ENCODE results near the gene BCL2L1.

The BCL2L1 gene

DNA sequence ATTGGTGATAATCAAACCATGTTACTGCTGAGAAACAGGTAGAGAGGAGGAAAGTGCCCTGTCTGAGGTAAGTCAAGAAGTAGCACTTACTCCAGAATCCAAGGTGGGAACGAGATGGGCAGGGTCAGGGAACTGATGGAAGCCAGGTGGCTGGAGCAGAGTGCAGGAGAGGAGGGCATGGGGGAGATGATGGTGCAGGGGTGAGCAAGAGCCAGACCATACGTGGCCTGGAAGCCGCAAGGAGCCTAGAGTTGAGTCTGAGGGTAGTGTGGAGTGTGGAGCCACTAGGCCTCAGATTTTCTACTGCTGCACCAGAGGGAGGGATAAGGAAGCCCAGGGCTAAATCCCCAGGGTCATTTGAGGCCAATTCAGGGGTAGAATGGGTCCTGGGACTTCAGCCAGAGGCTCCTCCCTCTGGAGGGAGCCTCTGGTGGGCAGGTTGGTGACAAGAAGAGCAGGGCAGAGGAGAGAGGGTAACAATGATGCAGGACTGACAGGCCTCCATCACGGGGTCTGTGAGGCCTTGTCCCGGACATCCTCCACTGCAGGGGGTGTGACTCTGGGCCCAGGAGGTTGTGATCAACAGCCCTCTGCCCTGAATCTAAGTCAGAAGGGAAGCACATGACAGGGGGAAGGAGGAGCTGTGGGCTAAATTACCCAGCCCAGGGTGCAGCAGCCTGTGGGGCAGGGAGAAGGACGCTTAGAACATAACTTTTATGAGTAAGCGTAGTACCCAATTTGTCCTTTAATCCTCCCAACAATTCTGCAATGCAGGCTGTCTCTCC is 56.2 kb downstream of the BCL2L1 start:
- no peak for DNase-seq (ENCODE audit: extremely low read depth, insufficient read length)
- Histone ChIP-seq H3K27me3 (replicated peaks; ENCODE audit: control insufficient read depth, insufficient read depth, low read length) (no peaks in the 10 kb centered on the region), H3K36me3 (ENCODE audit: control insufficient read depth, insufficient read depth, low read length) (peaks cover 20% of the 10 kb centered on the region), H3K4me3 (replicated peaks; ENCODE audit: low read depth, low read length) (no peak overlapping the region)
- TF ChIP-seq, protein P1, sequence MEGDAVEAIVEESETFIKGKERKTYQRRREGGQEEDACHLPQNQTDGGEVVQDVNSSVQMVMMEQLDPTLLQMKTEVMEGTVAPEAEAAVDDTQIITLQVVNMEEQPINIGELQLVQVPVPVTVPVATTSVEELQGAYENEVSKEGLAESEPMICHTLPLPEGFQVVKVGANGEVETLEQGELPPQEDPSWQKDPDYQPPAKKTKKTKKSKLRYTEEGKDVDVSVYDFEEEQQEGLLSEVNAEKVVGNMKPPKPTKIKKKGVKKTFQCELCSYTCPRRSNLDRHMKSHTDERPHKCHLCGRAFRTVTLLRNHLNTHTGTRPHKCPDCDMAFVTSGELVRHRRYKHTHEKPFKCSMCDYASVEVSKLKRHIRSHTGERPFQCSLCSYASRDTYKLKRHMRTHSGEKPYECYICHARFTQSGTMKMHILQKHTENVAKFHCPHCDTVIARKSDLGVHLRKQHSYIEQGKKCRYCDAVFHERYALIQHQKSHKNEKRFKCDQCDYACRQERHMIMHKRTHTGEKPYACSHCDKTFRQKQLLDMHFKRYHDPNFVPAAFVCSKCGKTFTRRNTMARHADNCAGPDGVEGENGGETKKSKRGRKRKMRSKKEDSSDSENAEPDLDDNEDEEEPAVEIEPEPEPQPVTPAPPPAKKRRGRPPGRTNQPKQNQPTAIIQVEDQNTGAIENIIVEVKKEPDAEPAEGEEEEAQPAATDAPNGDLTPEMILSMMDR (IDR thresholded peaks at IDR 0.05; ENCODE audit: insufficient read depth, low read length, poor library complexity, severe bottlenecking): no peak

DNA sequence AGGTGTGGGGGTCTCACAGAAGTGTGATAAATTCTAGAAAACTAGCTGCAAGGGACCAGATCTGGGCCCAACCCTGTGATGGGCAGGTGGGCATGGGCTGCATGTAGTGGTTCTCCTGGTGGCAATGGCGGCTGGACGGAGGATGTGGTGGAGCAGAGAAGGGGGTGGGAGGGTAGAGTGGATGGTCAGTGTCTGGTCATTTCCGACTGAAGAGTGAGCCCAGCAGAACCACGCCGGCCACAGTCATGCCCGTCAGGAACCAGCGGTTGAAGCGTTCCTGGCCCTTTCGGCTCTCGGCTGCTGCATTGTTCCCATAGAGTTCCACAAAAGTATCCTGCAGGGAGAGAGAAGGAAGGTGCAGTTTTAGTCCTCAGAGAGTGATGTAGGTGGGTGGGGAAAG is 56.9 kb downstream of the BCL2L1 start:
- H3K27me3 ChIP-seq (replicated peaks; ENCODE audit: control insufficient read depth, insufficient read depth, low read length): no peaks in the 10 kb centered on the region
- no peak overlapping the region for H3K4me3 ChIP-seq (replicated peaks; ENCODE audit: low read depth, low read length)
- DNase-seq (ENCODE audit: extremely low read depth, insufficient read length): no peak
- TF ChIP-seq, protein P1 (IDR thresholded peaks at IDR 0.05; ENCODE audit: insufficient read depth, low read length, poor library complexity, severe bottlenecking): no peak
- peaks cover 19% of the 10 kb centered on the region for H3K36me3 ChIP-seq (ENCODE audit: control insufficient read depth, insufficient read depth, low read length)

- Histone ChIP-seq H3K36me3 (ENCODE audit: control insufficient read depth, insufficient read depth, low read length) (peaks cover 15% of the 10 kb centered on the region), H3K27me3 (replicated peaks; ENCODE audit: control insufficient read depth, insufficient read depth, low read length) (no peaks in the 10 kb centered on the region), H3K4me3 (replicated peaks; ENCODE audit: low read depth, low read length) (no peak overlapping the region)
- TF ChIP-seq, protein P1 (IDR thresholded peaks at IDR 0.05; ENCODE audit: insufficient read depth, low read length, poor library complexity, severe bottlenecking): no peak
- DNase-seq (ENCODE audit: extremely low read depth, insufficient read length): no peak
Measured at GRCh38 chr20:31664696-31665354, 57.8 kb downstream of the BCL2L1 start.

DNA sequence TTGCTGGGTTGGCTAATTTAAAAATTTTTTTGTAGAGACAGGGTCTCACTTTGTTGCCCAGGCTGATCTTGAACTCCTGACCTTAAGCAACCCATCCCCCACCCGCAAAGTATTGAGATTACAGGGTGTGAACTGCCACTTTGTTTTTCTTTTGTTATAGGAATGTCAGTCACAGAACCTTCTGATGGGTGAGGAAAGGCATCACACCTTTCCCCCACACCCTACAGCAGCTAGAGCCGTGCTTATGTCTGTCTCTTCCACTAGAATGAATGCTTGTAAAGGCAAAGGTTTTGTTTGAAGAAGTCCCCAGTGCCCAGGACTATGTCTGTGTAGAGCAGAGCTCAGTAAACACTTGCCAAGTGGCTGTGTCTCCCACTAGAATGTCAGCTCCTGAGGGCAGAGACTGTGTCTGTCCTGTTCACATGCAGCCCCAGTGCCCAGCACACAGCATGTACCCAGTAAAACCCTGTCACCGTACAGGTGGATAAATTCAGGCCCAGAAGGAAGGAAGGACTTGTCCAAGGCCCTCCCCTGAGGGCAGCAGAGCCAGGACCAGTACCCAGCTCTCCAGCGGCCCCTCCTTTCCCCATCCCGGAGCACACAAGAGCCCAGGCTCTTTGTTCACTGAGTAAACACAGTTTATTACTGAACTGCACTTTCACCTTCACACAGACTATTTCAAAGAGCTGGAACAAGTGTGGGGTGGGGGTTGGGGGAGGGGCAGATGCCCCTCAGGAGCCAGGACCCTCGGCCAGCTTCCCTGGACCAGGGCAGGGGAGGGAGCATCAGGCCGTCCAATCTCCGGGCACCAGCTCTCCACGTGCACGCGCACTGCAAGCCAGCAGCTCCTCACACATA is 58.6 kb downstream of the BCL2L1 start:
- Histone ChIP-seq H3K36me3 (ENCODE audit: control insufficient read depth, insufficient read depth, low read length) (peaks cover 15% of the 10 kb centered on the region), H3K27me3 (replicated peaks; ENCODE audit: control insufficient read depth, insufficient read depth, low read length) (no peaks in the 10 kb centered on the region), H3K4me3 (replicated peaks; ENCODE audit: low read depth, low read length) (no peak overlapping the region)
- TF ChIP-seq, protein P1 (IDR thresholded peaks at IDR 0.05; ENCODE audit: insufficient read depth, low read length, poor library complexity, severe bottlenecking): no peak
- no peak for DNase-seq (ENCODE audit: extremely low read depth, insufficient read length)

DNA sequence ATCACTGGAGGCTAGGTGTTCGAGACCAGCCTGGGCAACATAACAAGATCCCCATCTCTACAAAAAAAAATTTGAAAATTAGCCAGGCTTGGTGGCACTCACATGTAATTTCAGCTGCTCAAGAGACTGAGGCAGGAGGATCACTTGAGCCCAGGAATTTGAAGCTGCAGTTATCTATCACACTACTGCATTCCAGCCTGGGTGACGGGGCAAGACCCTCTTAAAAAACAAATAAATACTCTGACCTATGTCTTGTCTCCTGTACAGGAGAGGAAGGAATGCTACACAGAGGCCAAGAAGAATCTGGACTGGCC is 59.2 kb downstream of the BCL2L1 start:
- Histone ChIP-seq H3K27me3 (replicated peaks; ENCODE audit: control insufficient read depth, insufficient read depth, low read length) (no peaks in the 10 kb centered on the region), H3K4me3 (replicated peaks; ENCODE audit: low read depth, low read length) (no peak overlapping the region), H3K36me3 (ENCODE audit: control insufficient read depth, insufficient read depth, low read length) (peaks cover 15% of the 10 kb centered on the region)
- TF ChIP-seq, protein P1 (IDR thresholded peaks at IDR 0.05; ENCODE audit: insufficient read depth, low read length, poor library complexity, severe bottlenecking): no peak
- no peak for DNase-seq (ENCODE audit: extremely low read depth, insufficient read length)
